Muscle of leg (tissue), 11 donors: ENCODE results near the gene SIL1. TPM values are rescaled to one million over a fixed set of nuclear protein-coding genes. Genes with fewer than 3 reads are reported as not detected.
A peak's percentile ranks its signal among the peaks of the same experiment; 100 is the strongest.

ENCODE experiments used
- DNase-seq: peaks from one replicate; pipeline ENCODE4 v3.0.0; 2013
- H3K27ac ChIP-seq: one replicate; pipeline ENCODE4 v1.5.1; 2013; ENCODE audit warnings: mild to moderate bottlenecking, low read length, control low read depth
- H3K27me3 ChIP-seq: one replicate; pipeline ENCODE4 v1.6.1; 2013; ENCODE audit warnings: low read length; ENCODE audit not compliant: control insufficient read depth, insufficient read depth
- H3K36me3 ChIP-seq: one replicate; pipeline ENCODE4 v1.6.1; 2013; ENCODE audit warnings: low read length; ENCODE audit not compliant: control insufficient read depth, insufficient read depth
- H3K4me1 ChIP-seq: one replicate; pipeline ENCODE4 v1.6.1; 2013; ENCODE audit warnings: low read length; ENCODE audit not compliant: control insufficient read depth, insufficient read depth
- H3K4me3 ChIP-seq: one replicate; pipeline ENCODE4 v1.5.1; 2013; ENCODE audit warnings: low read length, control low read depth
- H3K9me3 ChIP-seq: replicated peaks from 2 replicates; pipeline ENCODE4 v1.6.1; 2013; ENCODE audit warnings: low read depth, low read length; ENCODE audit not compliant: control insufficient read depth
- WGBS: methylation state at CpG from one replicate; pipeline ENCODE4 v1.1.5; 2013; ENCODE audit warnings: missing lambda C conversion rate; ENCODE audit not compliant: insufficient coverage; 5-methylcytosine and 5-hydroxymethylcytosine counted together
- polyA plus RNA-seq, 8 donors: library from polyadenylated mRNA; unstranded; fragments of 120-200 nt; gene quantifications; one replicate each; pipeline versions ENCODE4 v1.2.1 to v1.2.3, GENCODE V29; 2013; ENCODE audit warnings: inconsistent platforms in 1 of 8, low replicate concordance in 1 of 8; ENCODE audit not compliant: insufficient read length in 8 of 8, insufficient read depth in 1 of 8
- total RNA-seq: library from RNA; stranded (reverse); fragments of 120-200 nt; gene quantifications from one replicate; pipeline ENCODE4 v1.2.4, GENCODE V29; 2013

SIL1 gene
- total and polyA plus RNA-seq, 9 donors = 20.0 to 34.7 (median 26.4) TPM

DNA sequence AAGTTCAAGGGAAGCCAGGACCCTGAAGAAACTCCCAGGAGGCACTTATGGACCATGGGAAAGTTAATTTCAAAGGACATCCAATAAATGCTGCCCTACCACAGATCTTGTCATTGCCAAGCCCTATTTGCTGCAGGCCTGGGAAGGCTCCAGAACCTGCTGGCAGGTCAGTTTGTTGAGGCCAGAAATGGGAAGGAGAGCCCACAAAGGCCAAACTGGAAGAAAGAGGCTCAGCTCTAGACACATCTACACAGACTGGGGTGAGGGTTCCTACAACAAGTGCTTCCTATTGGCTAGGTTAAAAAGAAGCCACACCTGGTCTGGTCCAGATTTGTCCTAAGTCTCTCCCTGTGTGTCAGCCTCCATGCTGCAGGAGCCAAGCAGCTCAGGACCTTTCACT, 94.4 kb downstream of the SIL1 start:
- no peaks in the 10 kb centered on the region for H3K27me3 ChIP-seq
- peaks cover 43% of the 10 kb centered on the region for H3K4me1 ChIP-seq
- no peaks in the 10 kb centered on the region for H3K9me3 ChIP-seq
- no peak overlapping the region for H3K4me3 ChIP-seq
- H3K27ac ChIP-seq = no peak overlapping the region
- no peak for DNase-seq
- H3K36me3 ChIP-seq = no peaks in the 10 kb centered on the region

DNA sequence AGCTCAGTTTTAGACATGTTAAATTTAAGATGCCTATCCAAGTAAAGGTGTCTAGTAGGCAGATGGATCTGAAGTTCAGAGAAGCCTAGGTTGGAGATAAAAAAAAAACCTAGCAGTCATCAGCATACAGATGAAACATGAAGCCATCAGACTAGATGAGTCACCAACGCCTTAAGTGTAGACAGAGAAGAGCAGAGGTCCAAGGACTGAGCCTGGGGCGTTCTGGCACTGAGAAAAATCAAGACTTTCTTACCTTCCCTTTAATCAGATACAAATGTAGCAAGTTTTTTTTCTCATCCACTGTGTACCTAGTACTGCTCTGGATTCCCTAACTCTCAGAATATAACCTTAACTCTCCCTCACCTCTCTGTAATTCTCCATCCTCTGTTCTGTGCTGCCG, 97.3 kb downstream of the SIL1 start:
- H3K27ac ChIP-seq = no peak overlapping the region
- no peak for DNase-seq
- 92% methylated on average over 1 of the region's 3 CpGs for WGBS
- H3K27me3 ChIP-seq = no peaks in the 10 kb centered on the region
- no peak overlapping the region for H3K4me3 ChIP-seq
- H3K36me3 ChIP-seq = no peaks in the 10 kb centered on the region
- no peaks in the 10 kb centered on the region for H3K9me3 ChIP-seq
- peaks cover 26% of the 10 kb centered on the region for H3K4me1 ChIP-seq

DNA sequence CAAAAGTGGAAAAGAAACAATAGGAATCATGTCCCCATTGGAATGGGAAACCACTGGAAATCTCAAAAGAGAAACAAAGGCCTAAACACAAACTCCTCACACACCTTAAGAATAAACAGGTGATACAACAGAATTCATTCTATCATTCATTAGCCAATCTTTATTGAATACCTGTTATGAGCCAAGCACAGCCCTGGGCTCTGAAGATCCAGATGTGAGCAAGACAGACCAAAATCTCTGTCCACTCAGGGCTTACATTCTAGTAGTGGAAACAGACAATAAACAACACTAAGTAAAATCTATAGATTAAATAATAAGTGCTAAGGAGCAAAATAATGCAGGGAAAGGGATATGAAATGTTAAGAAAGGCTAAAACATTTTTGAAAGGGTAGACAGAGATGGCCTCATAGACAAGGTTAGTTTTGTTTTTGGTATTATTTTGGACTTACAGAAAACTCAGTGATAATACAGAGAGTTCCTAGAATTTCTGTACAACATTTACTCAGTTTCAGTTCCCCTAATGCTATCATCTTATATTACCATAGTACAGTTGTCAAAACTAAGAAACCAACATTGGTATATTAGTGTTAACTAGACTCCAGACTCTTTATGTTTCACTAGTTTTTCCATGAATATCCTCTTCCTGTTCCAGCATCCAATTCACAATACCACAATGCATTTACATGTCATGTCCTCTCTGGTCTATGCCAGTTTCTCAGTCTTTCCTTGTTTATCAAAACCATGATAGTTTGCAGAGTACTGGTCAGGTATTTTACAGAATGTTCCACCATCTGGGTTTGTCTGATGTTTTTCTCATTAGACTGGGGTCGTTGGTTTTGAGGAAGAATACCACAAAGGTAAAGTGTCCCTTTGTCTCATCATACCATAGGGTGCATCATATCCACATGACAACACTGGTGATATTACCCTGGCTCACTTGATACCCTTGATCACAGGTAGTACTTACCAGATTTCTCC, 103.7 kb downstream of the SIL1 start:
- DNase-seq = no peak
- peaks cover 3% of the 10 kb centered on the region for H3K4me1 ChIP-seq
- H3K36me3 ChIP-seq = peaks cover 3% of the 10 kb centered on the region
- H3K27me3 ChIP-seq = no peaks in the 10 kb centered on the region
- no peak overlapping the region for H3K4me3 ChIP-seq
- WGBS = no CpG with 5 or more reads among the region's 1 CpG
- no peaks in the 10 kb centered on the region for H3K9me3 ChIP-seq
- H3K27ac ChIP-seq = no peak overlapping the region

DNA sequence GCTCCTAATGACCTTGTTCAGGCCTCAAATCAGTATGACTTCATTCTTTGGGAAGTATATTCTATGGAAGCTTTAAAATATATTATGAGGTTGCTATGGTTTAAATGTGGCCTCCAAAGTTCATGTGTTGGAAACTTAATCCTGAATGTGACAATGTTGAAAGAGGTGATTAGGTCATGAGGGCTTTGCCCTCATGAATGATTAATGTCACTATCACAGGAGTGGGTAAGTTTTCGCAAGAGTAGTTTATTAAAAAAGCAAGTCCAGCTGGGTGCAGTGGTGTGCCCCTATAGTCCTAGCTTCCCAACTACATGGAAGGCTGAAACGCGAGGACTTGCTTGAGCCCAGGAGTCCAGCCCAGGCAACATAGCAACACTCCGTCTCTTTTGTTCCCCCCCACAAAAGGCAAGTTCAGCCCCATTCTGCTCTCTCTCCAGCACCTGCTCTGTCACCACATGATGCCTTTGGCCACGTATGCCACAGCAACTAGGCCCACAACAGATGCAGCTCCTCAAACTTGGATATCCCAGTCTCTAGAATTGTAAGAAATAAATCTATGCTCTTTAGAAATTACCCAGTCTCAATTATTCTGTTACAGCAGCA, 105.3 kb downstream of the SIL1 start:
- no peaks in the 10 kb centered on the region for H3K9me3 ChIP-seq
- 93% methylated on average over 3 of the region's 5 CpGs for WGBS
- H3K27ac ChIP-seq = no peak overlapping the region
- peaks cover 3% of the 10 kb centered on the region for H3K4me1 ChIP-seq
- no peaks in the 10 kb centered on the region for H3K27me3 ChIP-seq
- H3K36me3 ChIP-seq = peaks cover 3% of the 10 kb centered on the region
- no peak for DNase-seq
- H3K4me3 ChIP-seq = no peak overlapping the region

DNA sequence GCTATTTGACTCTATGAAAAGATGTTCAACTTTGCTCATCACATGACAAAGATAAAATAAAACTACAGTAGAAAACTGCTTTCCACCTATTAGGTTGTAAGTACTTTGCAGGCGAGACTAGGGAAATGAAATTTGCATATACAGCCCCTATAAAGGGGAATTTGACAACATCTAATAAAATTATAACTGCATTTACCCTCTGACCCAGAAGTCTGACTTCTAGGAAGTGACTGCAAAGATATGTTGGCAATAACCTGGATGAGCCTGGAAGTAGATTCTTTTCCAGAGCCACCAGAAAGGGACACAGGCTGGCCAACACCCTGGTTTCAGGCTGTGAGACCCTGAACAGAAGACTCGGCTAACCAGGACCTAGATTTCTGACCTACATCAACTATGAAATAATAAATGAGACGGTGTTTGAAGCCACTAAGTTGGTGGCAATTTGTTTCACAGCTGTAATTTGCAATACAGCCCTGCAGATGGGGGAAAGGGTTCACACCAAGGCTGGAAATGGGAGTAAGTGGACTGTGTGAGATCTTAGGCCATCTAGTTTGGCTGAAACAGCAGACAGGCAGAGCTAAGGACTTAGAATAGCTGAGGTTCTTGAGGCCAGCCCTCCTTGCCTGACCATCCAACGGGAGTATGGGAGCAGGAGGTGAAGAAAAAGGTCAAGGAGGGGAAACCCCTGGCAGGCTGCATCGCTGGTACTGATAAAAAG, 106.6 kb downstream of the SIL1 start:
- Histone ChIP-seq H3K9me3 (no peaks in the 10 kb centered on the region), H3K4me3 (no peak overlapping the region), H3K27ac (no peak overlapping the region), H3K36me3 (peaks cover 3% of the 10 kb centered on the region), H3K4me1 (peaks cover 3% of the 10 kb centered on the region), H3K27me3 (no peaks in the 10 kb centered on the region)
- DNase-seq = peak; percentile 66
- WGBS = no CpG with 5 or more reads among the region's 5 CpGs

DNA sequence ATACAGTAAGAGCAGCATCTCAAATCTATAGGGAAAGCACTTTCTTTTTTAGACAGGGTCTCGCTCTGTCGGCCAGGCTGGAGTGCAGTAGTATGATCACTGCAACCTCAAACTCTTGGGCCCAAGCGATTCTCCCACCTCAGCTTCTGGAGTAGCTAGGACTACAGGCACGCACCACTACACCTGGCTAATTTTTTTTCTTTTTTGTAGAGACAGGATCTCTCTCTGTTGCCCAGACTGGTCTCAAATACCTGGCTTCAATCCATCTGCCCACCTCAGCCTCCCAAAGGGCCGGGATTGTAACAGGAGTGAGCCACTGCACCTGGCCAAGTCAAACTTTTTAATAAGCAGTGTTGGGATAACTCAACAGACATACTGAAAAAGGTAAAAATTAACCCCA, 107.6 kb downstream of the SIL1 start:
- Histone ChIP-seq H3K4me3 (no peak overlapping the region), H3K9me3 (no peaks in the 10 kb centered on the region), H3K36me3 (peaks cover 3% of the 10 kb centered on the region), H3K27me3 (no peaks in the 10 kb centered on the region), H3K27ac (no peak overlapping the region), H3K4me1 (peaks cover 3% of the 10 kb centered on the region)
- WGBS = 85% methylated on average over 2 of the region's 5 CpGs
- no peak for DNase-seq

DNA sequence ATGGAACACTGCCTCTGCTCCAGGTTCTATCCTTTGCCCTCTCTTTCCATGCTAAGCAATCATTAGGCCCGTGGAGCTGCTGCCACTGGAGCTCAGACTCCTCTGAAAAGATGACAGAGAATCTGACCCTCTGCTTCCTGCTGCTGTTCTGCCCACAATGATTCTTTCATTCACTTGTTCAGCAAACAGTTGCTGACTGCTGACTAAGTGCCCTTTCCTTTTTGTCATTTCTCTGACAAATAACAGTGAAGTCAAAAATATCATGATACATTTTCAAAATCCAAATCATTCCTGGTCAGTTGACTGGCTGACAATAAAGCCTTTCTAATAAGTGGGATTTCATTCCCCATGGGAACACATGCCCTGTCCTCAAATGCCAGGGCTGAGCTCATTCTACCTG, 110.1 kb downstream of the SIL1 start:
- H3K27me3 ChIP-seq = no peaks in the 10 kb centered on the region
- H3K27ac ChIP-seq = no peak overlapping the region
- H3K4me1 ChIP-seq = peaks cover 3% of the 10 kb centered on the region
- no peaks in the 10 kb centered on the region for H3K9me3 ChIP-seq
- H3K36me3 ChIP-seq = no peaks in the 10 kb centered on the region
- H3K4me3 ChIP-seq = no peak overlapping the region
- no peak for DNase-seq
- 64% methylated on average over 1 of the region's 1 CpG for WGBS

DNA sequence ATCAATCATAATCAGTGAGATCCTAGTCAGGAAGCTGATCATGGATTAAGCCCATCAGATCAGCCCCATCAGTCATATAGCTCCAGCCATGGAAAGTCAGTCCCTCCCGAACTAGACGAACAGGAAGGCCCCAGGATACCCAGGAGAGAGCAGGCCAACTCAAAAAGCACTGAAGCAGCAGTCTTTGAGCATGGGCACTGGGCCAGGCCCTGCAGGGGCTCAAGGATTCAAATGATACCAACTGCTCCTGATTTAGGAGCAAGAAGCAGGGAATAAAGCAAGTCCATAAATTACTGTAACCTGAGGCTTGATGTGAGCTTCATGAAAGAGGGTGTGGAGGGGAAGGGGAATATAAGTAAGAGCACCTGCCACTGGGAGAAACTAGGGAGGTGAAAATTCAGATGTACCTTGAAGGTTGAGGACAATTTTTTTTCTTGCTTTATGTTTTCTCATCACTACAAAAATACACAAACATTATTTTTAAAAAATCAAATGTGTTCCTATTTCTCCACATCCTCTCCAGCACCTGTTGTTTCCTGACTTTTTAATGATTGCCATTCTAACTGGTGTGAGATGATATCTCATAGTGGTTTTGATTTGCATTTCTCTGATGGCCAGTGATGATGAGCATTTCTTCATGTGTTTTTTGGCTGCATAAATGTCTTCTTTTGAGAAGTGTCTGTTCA, 115.2 kb downstream of the SIL1 start:
- Histone ChIP-seq H3K27me3 (no peaks in the 10 kb centered on the region), H3K4me3 (no peak overlapping the region), H3K9me3 (no peaks in the 10 kb centered on the region), H3K27ac (no peak overlapping the region), H3K4me1 (no peaks in the 10 kb centered on the region), H3K36me3 (no peaks in the 10 kb centered on the region)
- 100% methylated on average over 2 of the region's 2 CpGs for WGBS
- no peak for DNase-seq

DNA sequence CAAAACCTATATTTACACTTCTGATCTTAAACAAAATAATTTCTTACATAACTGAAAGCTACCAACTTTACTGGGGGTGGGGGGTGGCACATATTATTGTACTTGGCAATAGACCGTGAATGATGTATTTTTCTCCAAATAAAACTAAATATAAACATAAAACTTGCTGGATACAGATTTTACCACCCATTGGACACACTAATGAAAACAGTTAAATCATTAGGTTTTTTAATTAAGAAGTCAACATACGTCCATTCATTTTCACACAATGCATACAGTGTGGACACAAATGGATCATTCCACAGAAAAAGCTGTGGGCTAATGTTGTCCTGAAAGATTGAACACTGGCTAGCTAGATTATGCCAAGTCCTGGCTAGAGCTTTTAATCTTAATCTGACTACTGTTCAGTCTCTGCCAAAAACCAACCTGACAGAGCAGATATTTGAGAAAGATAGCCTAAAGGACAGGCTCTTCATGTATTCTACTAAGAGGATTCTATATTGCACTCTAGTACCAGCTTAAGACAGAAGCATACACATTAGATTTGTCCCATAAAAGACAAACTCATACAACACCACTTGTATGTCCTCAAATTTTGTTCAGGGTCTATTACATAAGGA, 118.1 kb downstream of the SIL1 start:
- Histone ChIP-seq H3K4me3 (no peak overlapping the region), H3K4me1 (no peaks in the 10 kb centered on the region), H3K27me3 (no peaks in the 10 kb centered on the region), H3K9me3 (no peaks in the 10 kb centered on the region), H3K27ac (no peak overlapping the region), H3K36me3 (no peaks in the 10 kb centered on the region)
- WGBS = no CpG with 5 or more reads among the region's 2 CpGs
- no peak for DNase-seq
